DND-41 (cell line): ENCODE measurements around the gene EED.

ENCODE experiments used
- CTCF ChIP-seq: IDR thresholded peaks from 2 replicates; pipeline ENCODE4 v1.5.1; 2012; ENCODE audit warnings: borderline replicate concordance, low read length, moderate library complexity, mild to moderate bottlenecking; ENCODE audit not compliant: poor library complexity, severe bottlenecking; ENCODE audit errors: extremely low read depth
- EZH2 ChIP-seq: IDR thresholded peaks from 3 replicates; pipeline ENCODE4 v1.6.1; 2012; ENCODE audit warnings: borderline replicate concordance, low read depth, mild to moderate bottlenecking, moderate library complexity, low read length, inconsistent platforms; ENCODE audit not compliant: severe bottlenecking

GRCh38 chr11:86199354-86199753, 45.2 kb upstream of the EED start:
- TF ChIP-seq CTCF (no peak), EZH2 (no peak)
